Nephron (organoid): ENCODE data around the gene CPSF4.

Experiments used
- H3K27ac Mint-ChIP-seq, 3 experiments: 2 replicates each; pipeline ENCODE4 v1.8.0; 2020; ENCODE audit warnings: mixed read lengths in 3 of 3, mild to moderate bottlenecking in 2 of 3, moderate library complexity in 1 of 3
- H3K27me3 Mint-ChIP-seq: 2 replicates; pipeline ENCODE4 v1.8.0; 2021; ENCODE audit warnings: low read depth, mild to moderate bottlenecking, moderate library complexity, mixed read lengths
- H3K36me3 Mint-ChIP-seq: 2 replicates; pipeline ENCODE4 v1.8.0; 2020; ENCODE audit warnings: low read depth, mixed read lengths
- H3K4me1 Mint-ChIP-seq: 2 replicates; pipeline ENCODE4 v1.8.0; 2020; ENCODE audit warnings: mixed read lengths
- H3K4me3 Mint-ChIP-seq, 3 experiments: 2 replicates each; pipeline ENCODE4 v1.8.0; 2020; ENCODE audit warnings: mild to moderate bottlenecking in 3 of 3, mixed read lengths in 3 of 3, moderate library complexity in 2 of 3
- H3K9me3 Mint-ChIP-seq: 2 replicates; pipeline ENCODE4 v1.8.0; 2020; ENCODE audit warnings: mixed read lengths
- TF ChIP-seq, protein P1 (sequence below), 3 experiments: fragments of 200-600 bp; sonication (generic); IDR thresholded peaks; one replicate each; pipeline ENCODE4 v1.5.0; 2021; ENCODE audit warnings: antibody characterized with exemption in 3 of 3; ENCODE audit not compliant: unreplicated experiment in 3 of 3

CPSF4 gene

DNA sequence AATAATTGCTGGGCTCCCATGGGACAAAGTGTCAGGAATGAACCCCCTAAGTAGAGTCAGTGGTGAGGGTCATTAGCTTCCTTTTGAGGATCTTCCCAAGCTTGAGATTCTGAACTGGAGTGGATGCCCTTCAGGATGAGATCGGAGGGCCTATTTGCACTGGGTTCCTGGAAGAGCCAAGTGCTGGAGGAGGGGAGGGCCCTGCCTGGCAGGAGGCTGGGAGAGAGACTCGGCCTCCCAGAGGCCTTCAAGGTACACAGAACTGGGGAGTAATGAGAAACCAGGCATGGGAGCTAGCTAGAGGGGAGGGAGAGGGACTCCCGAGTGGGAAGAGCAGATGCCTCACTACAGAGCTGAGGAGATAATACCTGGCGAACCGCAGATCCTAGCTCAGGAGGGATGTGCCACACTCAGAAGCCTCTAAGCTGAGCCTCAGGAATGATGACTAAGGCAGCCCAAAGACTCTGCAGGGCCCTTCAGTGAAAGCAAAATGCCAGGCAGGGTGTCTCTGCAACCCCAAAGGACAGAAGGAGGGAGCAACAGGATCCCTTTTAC, 39.8 kb upstream of the CPSF4 start:
- Mint-ChIP-seq H3K9me3 (no peaks in the 10 kb centered on the region), H3K36me3 (peaks cover 60% of the 10 kb centered on the region), H3K27me3 (no peaks in the 10 kb centered on the region), H3K27ac (no peak overlapping the region), H3K4me1 (peaks cover 8% of the 10 kb centered on the region), H3K4me3 (no peak overlapping the region)
- TF ChIP-seq, protein P1, sequence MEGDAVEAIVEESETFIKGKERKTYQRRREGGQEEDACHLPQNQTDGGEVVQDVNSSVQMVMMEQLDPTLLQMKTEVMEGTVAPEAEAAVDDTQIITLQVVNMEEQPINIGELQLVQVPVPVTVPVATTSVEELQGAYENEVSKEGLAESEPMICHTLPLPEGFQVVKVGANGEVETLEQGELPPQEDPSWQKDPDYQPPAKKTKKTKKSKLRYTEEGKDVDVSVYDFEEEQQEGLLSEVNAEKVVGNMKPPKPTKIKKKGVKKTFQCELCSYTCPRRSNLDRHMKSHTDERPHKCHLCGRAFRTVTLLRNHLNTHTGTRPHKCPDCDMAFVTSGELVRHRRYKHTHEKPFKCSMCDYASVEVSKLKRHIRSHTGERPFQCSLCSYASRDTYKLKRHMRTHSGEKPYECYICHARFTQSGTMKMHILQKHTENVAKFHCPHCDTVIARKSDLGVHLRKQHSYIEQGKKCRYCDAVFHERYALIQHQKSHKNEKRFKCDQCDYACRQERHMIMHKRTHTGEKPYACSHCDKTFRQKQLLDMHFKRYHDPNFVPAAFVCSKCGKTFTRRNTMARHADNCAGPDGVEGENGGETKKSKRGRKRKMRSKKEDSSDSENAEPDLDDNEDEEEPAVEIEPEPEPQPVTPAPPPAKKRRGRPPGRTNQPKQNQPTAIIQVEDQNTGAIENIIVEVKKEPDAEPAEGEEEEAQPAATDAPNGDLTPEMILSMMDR (IDR thresholded peaks at IDR 0.05; ENCODE audit: unreplicated experiment in 3 of 3) = no peak

- TF ChIP-seq, protein P1 (IDR thresholded peaks at IDR 0.05; ENCODE audit: unreplicated experiment in 3 of 3) = no peak
- H3K27ac Mint-ChIP-seq = no peak overlapping the region
- H3K4me3 Mint-ChIP-seq = no peak overlapping the region
- H3K9me3 Mint-ChIP-seq = no peaks in the 10 kb centered on the region
- H3K4me1 Mint-ChIP-seq = peaks cover 12% of the 10 kb centered on the region
- no peaks in the 10 kb centered on the region for H3K27me3 Mint-ChIP-seq
- peaks cover 64% of the 10 kb centered on the region for H3K36me3 Mint-ChIP-seq
Observed at GRCh38 chr7:99399597-99399996, 39.1 kb upstream of the CPSF4 start.

GRCh38 chr7:99402854-99403253, 35.9 kb upstream of the CPSF4 start:
- Mint-ChIP-seq H3K9me3 (no peaks in the 10 kb centered on the region), H3K27ac (no peak overlapping the region), H3K4me1 (peaks cover 24% of the 10 kb centered on the region), H3K36me3 (peaks cover 55% of the 10 kb centered on the region), H3K27me3 (no peaks in the 10 kb centered on the region), H3K4me3 (no peak overlapping the region)
- TF ChIP-seq, protein P1 (IDR thresholded peaks at IDR 0.05; ENCODE audit: unreplicated experiment in 3 of 3) = no peak

DNA sequence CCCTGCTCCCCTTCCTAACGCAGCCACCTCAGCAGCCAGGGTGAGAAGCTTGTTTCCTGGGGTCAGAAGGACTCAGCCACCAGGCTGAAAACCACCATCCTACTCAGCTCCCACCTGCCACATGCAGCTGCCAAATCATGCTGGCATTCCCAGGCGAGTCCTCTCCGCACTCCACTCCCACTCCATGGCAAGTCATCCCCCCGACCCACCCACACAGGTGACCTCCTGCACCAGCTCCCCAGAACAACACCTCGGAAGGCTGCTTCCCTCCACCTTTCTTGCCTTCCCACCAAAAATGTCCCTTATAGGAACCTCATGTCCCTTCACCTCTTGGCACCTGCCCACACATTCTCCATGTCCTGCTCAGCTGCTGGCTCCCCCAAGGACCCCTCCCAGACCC, 35.0 kb upstream of the CPSF4 start:
- H3K4me1 Mint-ChIP-seq = peaks cover 23% of the 10 kb centered on the region

DNA sequence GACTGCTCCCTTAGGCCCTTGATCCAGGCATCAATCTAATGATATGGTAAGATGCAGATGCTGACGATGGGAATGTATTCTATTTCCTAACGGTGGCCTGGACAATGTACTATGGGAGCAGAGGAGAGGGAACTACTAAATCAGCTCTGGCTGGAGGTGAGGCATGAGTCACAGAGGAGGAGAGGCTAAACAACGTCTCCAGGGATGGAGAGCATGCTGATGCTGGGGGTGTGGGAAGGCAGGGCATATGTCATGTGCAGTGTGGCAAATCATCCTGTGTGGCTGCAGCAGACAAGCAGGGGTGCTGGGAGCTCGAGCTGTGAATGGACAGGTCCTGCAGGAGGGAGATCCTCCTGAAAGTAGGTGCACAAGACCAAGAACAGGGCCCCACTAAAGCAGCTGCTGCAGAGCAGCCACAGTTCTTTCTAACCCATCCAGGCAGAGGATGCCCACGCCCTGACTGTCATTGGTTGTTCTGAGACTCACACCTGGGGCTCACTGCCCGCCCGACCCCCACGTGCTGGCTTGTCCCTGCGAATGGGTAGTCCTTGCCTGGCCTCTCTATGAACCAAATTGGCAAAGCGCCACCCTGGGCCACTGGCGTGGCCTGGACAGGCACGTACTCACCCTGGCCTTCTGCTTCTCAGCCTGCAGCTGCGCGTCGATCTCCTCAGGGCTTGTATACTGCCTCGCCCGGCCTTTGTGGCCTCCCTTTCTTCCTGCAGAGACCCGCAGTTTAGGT, 34.3 kb upstream of the CPSF4 start:
- Mint-ChIP-seq H3K27me3 (no peaks in the 10 kb centered on the region), H3K27ac (peak overlapping the region in 1 of 3 experiments; percentile 13), H3K4me3 (peak overlapping the region; percentile 15 to 81 (median 70)), H3K36me3 (peaks cover 45% of the 10 kb centered on the region), H3K4me1 (peaks cover 26% of the 10 kb centered on the region), H3K9me3 (no peaks in the 10 kb centered on the region)
- TF ChIP-seq, protein P1 (IDR thresholded peaks at IDR 0.05; ENCODE audit: unreplicated experiment in 3 of 3) = no peak

More for the DNA sequence above, 35.0 kb upstream of the CPSF4 start:
- H3K27ac Mint-ChIP-seq = no peak overlapping the region
- no peaks in the 10 kb centered on the region for H3K27me3 Mint-ChIP-seq
- no peaks in the 10 kb centered on the region for H3K9me3 Mint-ChIP-seq
- H3K36me3 Mint-ChIP-seq = peaks cover 47% of the 10 kb centered on the region
- no peak overlapping the region for H3K4me3 Mint-ChIP-seq
- TF ChIP-seq, protein P1 (IDR thresholded peaks at IDR 0.05; ENCODE audit: unreplicated experiment in 3 of 3) = no peak

DNA sequence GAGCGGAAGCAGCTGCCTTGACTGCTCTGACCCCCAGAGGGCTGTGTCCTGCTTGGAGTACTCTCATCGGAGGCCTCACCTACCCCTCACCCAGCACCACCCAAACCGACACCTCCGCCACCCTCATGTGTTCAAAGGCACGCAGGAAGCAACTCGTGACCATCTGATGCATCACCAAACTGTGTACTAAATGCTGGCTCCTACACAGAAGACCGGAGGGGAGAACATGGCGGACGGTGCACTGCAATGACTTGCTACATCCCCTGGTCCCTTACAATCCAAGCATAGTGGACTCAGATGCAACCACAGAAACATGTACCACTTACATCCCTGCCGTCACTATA, 33.8 kb upstream of the CPSF4 start:
- Mint-ChIP-seq H3K4me3 (peak overlapping the region in 1 of 3 experiments; percentile 53), H3K27me3 (no peaks in the 10 kb centered on the region), H3K9me3 (no peaks in the 10 kb centered on the region), H3K4me1 (peaks cover 26% of the 10 kb centered on the region), H3K27ac (no peak overlapping the region), H3K36me3 (peaks cover 41% of the 10 kb centered on the region)
- TF ChIP-seq, protein P1 (IDR thresholded peaks at IDR 0.05; ENCODE audit: unreplicated experiment in 3 of 3) = no peak
